ENCODE results near the gene HDAC6.

HDAC6 gene

DNA sequence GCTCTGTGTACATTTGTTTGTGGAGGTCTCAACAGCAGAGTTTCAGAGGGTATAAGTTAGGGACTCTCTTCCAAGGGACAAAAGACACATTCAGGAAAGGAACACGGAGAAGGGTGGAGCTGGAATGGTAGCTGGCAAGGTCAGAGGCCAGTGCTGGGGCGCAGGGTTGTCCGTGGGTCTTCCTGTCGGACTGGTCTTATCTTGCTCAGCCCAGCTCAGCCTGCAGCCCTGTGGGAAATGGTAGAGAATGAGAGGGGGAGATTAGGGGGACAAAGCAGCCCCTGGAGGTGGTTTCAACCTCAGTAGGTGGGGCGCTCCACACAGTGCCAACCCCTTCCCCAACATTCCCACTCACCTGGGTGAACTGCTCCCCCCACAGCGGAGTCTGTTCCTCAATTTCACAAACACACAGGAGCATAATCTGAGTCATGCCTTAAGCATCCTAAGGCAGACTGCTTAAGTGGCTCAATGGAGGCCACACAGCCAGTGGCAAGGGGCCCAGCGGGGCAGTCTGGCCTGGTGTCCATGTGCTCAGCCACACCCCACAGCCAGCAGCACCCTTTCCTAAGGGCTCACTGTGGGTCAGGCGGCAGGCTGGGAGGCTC, 6.9 kb upstream of the HDAC6 start:
- Histone ChIP-seq H3K4me3 (no peak overlapping the region), H3K27ac (no peak overlapping the region)
- no peak for DNase-seq (ENCODE audit: low spot score)
- TF ChIP-seq CTCF (IDR thresholded peaks at IDR 0.05), result no peak

DNA sequence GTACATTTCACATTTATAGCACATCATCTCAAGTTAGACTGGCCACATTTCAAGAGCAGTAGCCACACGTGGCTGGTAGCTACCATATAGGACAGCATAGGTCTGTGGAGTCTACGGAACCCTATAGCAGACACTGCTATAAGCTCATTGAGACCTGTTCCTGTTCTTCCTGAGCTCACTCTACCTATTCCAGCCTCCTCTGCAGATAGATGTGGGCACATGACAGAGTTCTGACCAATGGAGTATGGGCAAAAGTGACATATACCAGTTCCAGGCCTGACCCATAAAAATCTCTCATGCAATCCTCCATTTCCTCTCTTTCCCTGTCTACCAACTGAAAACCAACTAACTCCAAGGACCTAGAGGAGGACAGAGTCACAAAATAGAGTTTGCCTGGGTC, 3.5 kb upstream of the HDAC6 start:
- TF ChIP-seq CTCF (IDR thresholded peaks at IDR 0.05), result no peak
- no peak overlapping the region for H3K4me3 ChIP-seq
- DNase-seq (ENCODE audit: low spot score), result no peak
- H3K27ac ChIP-seq, result no peak overlapping the region

DNA sequence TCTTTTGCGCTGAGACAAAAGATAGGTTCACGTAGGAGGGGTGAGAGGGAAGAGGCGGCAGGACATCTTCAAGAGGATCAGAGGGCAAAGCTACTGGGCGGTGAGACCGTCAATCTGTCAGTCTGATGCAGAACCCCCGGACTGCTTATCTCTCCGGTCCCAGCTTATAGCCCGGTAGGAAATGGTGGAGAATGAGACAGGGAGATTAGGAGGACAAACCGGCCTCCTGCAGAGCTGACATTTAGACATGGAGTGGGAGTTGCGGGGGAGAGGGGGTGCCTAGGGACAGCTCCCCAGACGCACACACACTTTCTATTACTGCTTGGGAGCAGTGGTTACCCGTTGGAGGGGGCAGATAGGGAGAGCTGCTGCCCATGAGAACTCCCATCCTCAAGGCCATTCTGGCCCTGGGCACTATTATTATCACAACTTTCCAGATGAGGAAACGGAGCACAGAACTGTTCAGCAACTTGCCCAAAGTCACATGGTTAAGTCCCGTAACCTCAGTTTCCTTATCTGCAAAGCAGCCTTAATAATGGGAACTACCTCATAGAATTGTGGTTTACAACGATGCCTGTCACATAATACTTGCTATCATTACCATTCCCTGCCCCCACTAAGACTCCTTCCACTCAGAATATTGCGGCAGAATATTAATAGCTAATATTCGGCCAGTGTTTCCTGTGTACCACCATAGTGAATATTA, 1.1 kb upstream of the HDAC6 start:
- H3K4me3 ChIP-seq, result peak overlapping the region; percentile 74
- TF ChIP-seq CTCF (IDR thresholded peaks at IDR 0.05), result no peak
- H3K27ac ChIP-seq, result peak overlapping the region; percentile 77 to 92
- DNase-seq (ENCODE audit: low spot score), result no peak

DNA sequence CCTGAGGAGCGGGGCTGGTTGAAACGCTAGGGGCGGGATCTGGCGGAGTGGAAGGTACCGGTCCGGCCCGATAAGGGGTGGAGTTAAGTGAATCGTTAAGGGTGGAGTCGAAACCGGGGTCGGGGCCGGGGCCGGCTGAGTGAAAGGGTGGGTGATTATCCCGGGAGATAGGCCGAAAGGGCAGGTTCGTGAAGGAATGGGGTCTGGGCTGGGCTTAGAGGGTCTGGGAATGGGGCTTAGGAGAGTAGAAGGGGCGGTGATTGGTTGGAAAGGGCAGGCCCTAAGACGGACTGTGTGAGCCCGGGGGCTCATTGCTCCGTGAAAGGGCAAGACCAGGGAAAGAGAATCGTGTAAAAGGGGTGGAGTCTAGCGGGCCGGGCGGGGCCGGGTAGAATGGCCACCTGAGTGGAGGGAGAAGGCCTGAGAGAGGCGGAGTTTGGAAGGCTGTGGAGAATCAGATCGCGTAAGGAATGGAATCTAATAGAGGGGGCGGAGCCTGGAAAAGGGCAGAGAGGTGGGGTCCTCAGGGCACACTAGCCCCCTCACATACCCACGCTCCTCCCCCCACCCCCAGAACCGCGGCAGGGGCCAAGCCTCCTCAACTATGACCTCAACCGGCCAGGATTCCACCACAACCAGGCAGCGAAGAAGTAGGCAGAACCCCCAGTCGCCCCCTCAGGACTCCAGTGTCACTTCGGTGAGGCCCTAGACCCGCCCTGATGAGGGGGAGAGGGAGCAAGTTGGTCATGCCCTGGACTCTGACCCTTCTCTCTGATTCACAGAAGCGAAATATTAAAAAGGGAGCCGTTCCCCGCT, 430 bp downstream of the HDAC6 start:
- Histone ChIP-seq H3K27ac (peak overlapping the region; percentile 69 to 99), H3K4me3 (peak overlapping the region; percentile 76)
- TF ChIP-seq CTCF (IDR thresholded peaks at IDR 0.05), result no peak
- DNase-seq (ENCODE audit: low spot score), result peak; percentile 91

GRCh38 chrX:48802905-48803200, 986 bp downstream of the HDAC6 start:
- H3K27ac ChIP-seq, result peak overlapping the region; percentile 69 to 99
- TF ChIP-seq CTCF (IDR thresholded peaks at IDR 0.05), result no peak
- no peak for DNase-seq (ENCODE audit: low spot score)
- H3K4me3 ChIP-seq, result peak overlapping the region; percentile 76

- no peak for DNase-seq (ENCODE audit: low spot score)
- no peak overlapping the region for H3K4me3 ChIP-seq
- no peak overlapping the region for H3K27ac ChIP-seq
- no peak for TF ChIP-seq CTCF (IDR thresholded peaks at IDR 0.05)
Observed at GRCh38 chrX:48806081-48806480, 4.2 kb downstream of the HDAC6 start.

Data from coronary artery (tissue), 2 donors.